Activated CD4-positive, alpha-beta memory T cell treated with anti-CD3 and anti-CD28 coated beads for 36 hours (primary cell): ENCODE measurements around the gene TMEM116. TPM values are rescaled to one million over a fixed set of nuclear protein-coding genes. Genes with fewer than 3 reads are reported as not detected.
"Not testable (repeated sequence)": the region's sequence is repeated elsewhere in the genome, so short reads cannot be mapped to it uniquely, and the experiment has no call there.

Source experiments
- CTCF ChIA-PET: fragments of 350-600 bp; sonication (Branson Sonifier 250); formaldehyde crosslinking; loops from one replicate; lab custom pipeline; 2021; ENCODE audit warnings: antibody characterized with exemption, inconsistent platforms; lab: Charles Lee
- POLR2A ChIA-PET: fragments of 350-600 bp; sonication (Branson Sonifier 250); formaldehyde crosslinking; loops from one replicate; lab custom pipeline; 2021; ENCODE audit warnings: antibody characterized with exemption; lab: Charles Lee
- DNase-seq: peaks from one replicate; pipeline ENCODE4 v3.0.0-alpha.2; 2020
- H3K27ac Mint-ChIP-seq: one replicate; pipeline ENCODE4 v1.8.0; 2021; ENCODE audit warnings: mixed read lengths
- H3K27me3 Mint-ChIP-seq: one replicate; pipeline ENCODE4 v1.8.0; 2021; ENCODE audit warnings: mixed read lengths
- H3K36me3 Mint-ChIP-seq: one replicate; pipeline ENCODE4 v1.8.0; 2021; ENCODE audit warnings: mixed read lengths
- H3K4me1 Mint-ChIP-seq: one replicate; pipeline ENCODE4 v1.8.0; 2021; ENCODE audit warnings: low read depth, mixed read lengths
- H3K4me3 Mint-ChIP-seq: one replicate; pipeline ENCODE4 v1.8.0; 2021; ENCODE audit warnings: mild to moderate bottlenecking, mixed read lengths
- H3K9me3 Mint-ChIP-seq: one replicate; pipeline ENCODE4 v1.8.0; 2021; ENCODE audit warnings: mixed read lengths
- intact Hi-C: fragments of 100-400 bp; cut with micrococcal nuclease; formaldehyde crosslinking; loops from one replicate; pipeline ENCODE4 v1.15.1; 2023
- total RNA-seq, 2 experiments: library from RNA; stranded (reverse); gene quantifications; one replicate each; pipeline ENCODE4 v1.2.3, GENCODE V29; 2021

TMEM116 gene
- total RNA-seq, 2 experiments from 2014 or later = 14.0 to 17.1 TPM

DNA sequence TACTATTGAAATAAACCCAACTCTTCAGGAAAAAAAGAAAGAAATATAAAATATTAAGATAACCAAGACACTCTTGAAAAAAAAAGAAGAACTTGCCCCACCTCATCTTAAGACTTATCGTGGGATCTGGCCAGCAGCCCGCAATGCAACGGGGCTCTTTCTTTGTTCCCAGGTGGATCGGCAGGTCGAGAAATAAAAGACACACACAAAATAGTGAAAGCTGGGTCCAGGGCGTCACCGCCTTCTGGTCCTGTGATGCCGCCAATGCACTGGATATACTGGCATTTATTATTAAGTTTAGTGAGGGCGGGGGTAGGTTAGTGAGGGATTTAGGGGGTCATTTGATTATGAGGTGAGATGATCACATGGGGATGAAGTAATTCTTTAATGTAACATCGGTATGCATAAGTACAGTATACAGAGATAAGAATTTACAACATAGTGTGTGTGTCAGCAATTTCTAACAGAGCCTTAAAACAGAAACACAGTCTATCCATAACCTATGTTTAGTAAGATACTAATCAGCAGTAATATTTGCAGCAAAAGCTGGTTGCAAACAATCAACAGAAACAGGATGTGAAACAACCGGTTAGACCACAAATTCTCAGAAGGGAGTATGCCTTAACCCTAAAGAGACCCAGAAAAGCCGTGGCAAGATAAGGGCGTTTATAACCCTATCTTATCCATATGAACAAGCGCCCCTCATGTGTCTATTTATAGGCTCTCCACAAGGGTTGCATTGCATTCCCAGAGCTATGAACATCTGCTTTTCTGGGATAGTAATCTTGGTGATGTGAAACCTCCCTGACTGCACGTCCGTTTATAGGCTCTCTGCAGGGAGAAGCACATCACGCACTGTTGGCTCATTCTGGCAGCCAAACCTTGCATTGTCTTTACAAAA lies 18.5 kb downstream of the TMEM116 start:
- peak overlapping the region; percentile 78 for H3K4me3 Mint-ChIP-seq
- POLR2A ChIA-PET = interaction anchor here (0.6 to 1.5 kb wide), 4 partner anchors 9 to 136 kb away, joined by 3 to 4 read pairs (median 4); no protein-coding TSS in a partner anchor
- H3K36me3 Mint-ChIP-seq, DNase-seq, H3K27me3 Mint-ChIP-seq, H3K9me3 Mint-ChIP-seq: not testable (repeated sequence)
- CTCF ChIA-PET = interaction anchor here (0.6 to 0.8 kb wide), 2 partner anchors 20 to 50 kb away, joined by 3 to 4 read pairs; no protein-coding TSS in a partner anchor
- peaks cover 71% of the 10 kb centered on the region for H3K4me1 Mint-ChIP-seq
- H3K27ac Mint-ChIP-seq = peak overlapping the region; percentile 30
- intact Hi-C loops = loop anchor here (1.0 to 5.0 kb wide), 2 partner anchors 20 to 47 kb away; no protein-coding TSS in a partner anchor

DNA sequence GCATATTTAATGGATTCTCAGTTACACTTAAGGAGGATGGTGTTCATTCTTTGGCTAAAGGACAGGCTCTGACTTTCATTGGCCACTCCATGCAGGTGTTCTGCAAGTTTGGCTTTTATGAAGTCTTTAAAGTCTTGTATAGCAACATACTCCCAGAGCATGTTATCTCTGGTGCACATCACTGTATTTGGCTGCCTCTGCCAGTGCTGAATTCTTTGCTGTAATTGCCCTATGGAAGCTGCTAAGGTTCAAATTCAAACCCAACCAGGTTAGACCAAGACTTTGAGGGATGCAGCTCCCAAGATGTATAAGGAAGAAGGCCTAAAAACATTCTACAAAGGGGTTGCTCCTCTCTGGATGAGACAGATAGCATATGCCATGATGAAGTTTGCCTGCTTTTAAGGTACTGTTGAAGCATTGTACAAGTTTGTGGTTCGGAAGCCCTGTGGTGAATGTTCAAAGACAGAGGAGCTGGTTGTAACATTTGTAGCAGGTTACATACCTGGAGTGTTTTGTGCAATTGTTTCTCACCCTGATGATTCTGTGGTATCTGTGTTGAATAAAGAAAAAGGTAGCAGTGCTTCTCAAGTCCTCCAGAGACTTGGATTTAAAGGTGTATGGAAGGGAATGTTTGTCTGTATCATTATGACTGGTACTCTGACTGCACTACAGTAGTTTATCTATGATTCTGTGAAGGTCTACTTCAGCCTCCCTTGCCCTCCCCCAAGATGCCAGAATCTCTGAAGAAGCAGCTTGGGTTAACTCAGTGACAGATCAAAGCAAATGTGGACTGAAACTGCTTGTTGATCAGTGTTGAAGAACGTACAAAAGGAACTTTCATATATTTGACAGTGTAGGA lies 19.4 kb downstream of the TMEM116 start:
- no peaks in the 10 kb centered on the region for H3K9me3 Mint-ChIP-seq
- DNase-seq = peak; percentile 44
- peaks cover 8% of the 10 kb centered on the region for H3K36me3 Mint-ChIP-seq
- CTCF ChIA-PET = interaction anchor here (0.6 to 1.3 kb wide), 3 partner anchors 18 to 27 kb away, joined by 3 read pairs; no protein-coding TSS in a partner anchor
- peak overlapping the region; percentile 40 for H3K27ac Mint-ChIP-seq
- H3K27me3 Mint-ChIP-seq = no peaks in the 10 kb centered on the region
- intact Hi-C loops = loop anchor here (1.0 to 5.0 kb wide), 3 partner anchors 8 to 46 kb away; no protein-coding TSS in a partner anchor
- POLR2A ChIA-PET = interaction anchor here (0.6 to 1.5 kb wide), 4 partner anchors 8 to 137 kb away, joined by 3 to 4 read pairs (median 4); no protein-coding TSS in a partner anchor
- peak overlapping the region; percentile 78 for H3K4me3 Mint-ChIP-seq
- peaks cover 72% of the 10 kb centered on the region for H3K4me1 Mint-ChIP-seq

DNA sequence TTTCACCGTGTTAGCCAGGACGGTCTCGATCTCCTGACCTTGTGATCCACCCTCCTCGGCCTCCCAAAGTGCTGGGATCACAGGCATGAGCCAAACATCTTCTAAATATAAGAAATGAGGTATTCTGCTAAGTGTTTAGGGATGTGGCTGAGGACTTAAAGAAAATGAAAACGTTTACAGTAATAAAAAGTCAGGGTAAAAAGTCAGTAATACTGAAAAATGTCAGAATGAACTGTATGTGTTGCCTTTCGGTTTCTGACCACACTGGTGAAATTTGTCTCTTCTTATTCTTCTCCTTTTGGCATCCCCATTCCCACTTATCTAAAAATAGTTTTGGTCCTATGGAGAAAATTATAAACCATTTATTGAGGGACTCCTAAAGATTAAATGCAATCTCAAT lies 20.5 kb downstream of the TMEM116 start:
- H3K4me3 Mint-ChIP-seq = no peak overlapping the region
- peaks cover 65% of the 10 kb centered on the region for H3K4me1 Mint-ChIP-seq
- H3K27me3 Mint-ChIP-seq = no peaks in the 10 kb centered on the region
- ChIA-PET POLR2A (interaction anchor here (0.7 to 1.1 kb wide), 4 partner anchors 9 to 191 kb away, joined by 3 to 5 read pairs (median 4); no protein-coding TSS in a partner anchor), CTCF (interaction anchor here (0.7 to 1.3 kb wide), 3 partner anchors 19 to 205 kb away, joined by 3 read pairs; no protein-coding TSS in a partner anchor)
- no peak for DNase-seq
- peaks cover 13% of the 10 kb centered on the region for H3K36me3 Mint-ChIP-seq
- no peaks in the 10 kb centered on the region for H3K9me3 Mint-ChIP-seq
- H3K27ac Mint-ChIP-seq = no peak overlapping the region
- intact Hi-C loops = loop anchor here (5.0 kb wide), 1 partner anchor 45 kb away; no protein-coding TSS in a partner anchor

DNA sequence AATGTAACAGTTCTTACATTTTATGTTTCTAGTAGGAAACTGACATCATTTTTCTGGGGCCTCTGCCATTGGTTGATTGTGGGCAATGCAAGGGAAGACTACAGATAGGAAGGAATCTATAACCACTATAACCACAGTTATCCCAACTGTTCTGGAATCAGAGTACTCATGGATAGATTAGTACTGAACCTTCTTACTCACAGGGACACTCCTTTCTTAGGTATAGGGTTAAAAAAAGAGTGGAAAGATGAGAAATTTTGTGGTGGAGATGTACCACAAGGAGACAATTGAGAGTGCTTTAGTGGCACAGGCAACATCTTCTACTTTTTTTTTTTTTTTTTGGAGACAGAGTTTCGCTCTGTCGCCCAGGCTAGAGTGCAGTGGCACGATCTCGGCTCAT lies 21.0 kb downstream of the TMEM116 start:
- peaks cover 61% of the 10 kb centered on the region for H3K4me1 Mint-ChIP-seq
- intact Hi-C loops = loop anchor here (5.0 kb wide), 1 partner anchor 45 kb away; no protein-coding TSS in a partner anchor
- H3K27ac Mint-ChIP-seq = no peak overlapping the region
- no peaks in the 10 kb centered on the region for H3K9me3 Mint-ChIP-seq
- ChIA-PET POLR2A (interaction anchor here (0.7 to 1.1 kb wide), 2 partner anchors 31 to 191 kb away, joined by 4 to 5 read pairs; no protein-coding TSS in a partner anchor), CTCF (interaction anchor here (0.7 to 1.3 kb wide), 4 partner anchors 21 to 206 kb away, joined by 3 to 4 read pairs (median 3); partner anchors contain the start of gene TMEM116)
- H3K36me3 Mint-ChIP-seq = peaks cover 13% of the 10 kb centered on the region
- H3K27me3 Mint-ChIP-seq = no peaks in the 10 kb centered on the region
- H3K4me3 Mint-ChIP-seq = no peak overlapping the region
- no peak for DNase-seq

DNA sequence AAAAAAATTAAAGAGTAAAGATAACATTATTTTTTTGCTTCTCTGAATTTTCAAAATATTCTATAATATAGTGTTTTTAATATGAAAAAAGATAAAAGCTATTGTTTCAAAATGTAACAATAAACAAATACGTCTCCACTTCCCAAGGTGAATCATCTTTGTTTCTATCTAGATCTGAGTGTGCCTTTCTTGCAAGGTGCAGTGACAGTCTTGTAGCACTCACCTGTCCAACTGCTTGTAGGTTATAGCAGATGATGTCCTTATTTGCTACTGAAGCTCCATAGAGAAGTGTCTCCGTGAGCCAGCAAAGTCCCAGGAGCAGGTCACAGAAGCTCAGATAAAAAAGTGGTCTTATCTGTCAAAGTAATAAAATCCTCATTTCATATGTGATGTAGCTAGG lies 21.4 kb downstream of the TMEM116 start:
- Mint-ChIP-seq H3K27ac (no peak overlapping the region), H3K36me3 (peaks cover 13% of the 10 kb centered on the region), H3K27me3 (no peaks in the 10 kb centered on the region), H3K4me3 (no peak overlapping the region), H3K4me1 (peaks cover 57% of the 10 kb centered on the region), H3K9me3 (no peaks in the 10 kb centered on the region)
- CTCF ChIA-PET = interaction anchor here (0.7 to 1.2 kb wide), 2 partner anchors 21 to 23 kb away, joined by 3 to 4 read pairs; partner anchors contain the start of gene TMEM116
- intact Hi-C loops = loop anchor here (5.0 kb wide), 1 partner anchor 44 kb away; no protein-coding TSS in a partner anchor
- no peak for DNase-seq
- POLR2A ChIA-PET = interaction anchor here (0.6 to 1.1 kb wide), 2 partner anchors 32 to 613 kb away, joined by 3 to 5 read pairs; no protein-coding TSS in a partner anchor

DNA sequence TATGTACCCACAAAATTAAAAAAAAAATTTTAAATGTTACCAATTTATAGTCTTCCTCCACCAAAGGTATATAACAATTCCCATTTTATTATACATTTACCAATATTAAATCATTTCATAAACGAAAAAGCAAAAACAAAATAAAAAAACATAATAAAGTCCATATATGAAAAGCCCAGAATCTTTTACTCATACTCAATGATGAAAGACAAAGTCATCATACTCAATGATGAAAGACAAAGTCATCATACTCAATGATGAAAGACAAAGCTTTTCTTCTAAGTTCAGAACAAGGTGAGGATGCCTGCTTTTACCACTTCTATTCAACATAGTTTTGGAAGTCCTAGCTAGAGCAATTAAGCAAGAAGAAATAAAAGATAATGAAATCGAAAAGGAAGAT lies 28.1 kb downstream of the TMEM116 start:
- Mint-ChIP-seq H3K36me3 (peaks cover 11% of the 10 kb centered on the region), H3K4me1 (peaks cover 16% of the 10 kb centered on the region), H3K9me3 (no peaks in the 10 kb centered on the region), H3K4me3 (no peak overlapping the region), H3K27me3 (no peaks in the 10 kb centered on the region), H3K27ac (no peak overlapping the region)
- DNase-seq = no peak
- ChIA-PET POLR2A (no interaction called here), CTCF (no interaction called here)
- intact Hi-C loops = no loop called here

DNA sequence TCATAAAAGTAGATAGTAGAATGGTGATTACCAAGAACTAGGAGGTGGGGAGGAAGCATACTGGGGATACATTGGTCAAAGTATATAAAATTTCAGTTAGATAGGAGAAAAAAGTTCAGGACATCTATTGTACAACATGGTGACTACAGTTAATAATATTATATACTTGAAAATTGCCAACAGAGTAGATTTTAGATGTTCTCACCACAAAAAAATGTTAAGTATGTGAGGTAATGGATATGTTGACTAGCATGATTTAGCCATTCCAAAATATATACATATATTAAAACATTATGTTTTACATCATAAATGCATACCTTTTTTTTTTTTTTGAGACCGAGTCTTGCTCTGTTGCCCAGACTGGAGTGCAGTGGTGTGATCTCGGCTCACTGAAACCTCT lies 31.0 kb downstream of the TMEM116 start:
- H3K27ac Mint-ChIP-seq = no peak overlapping the region
- H3K36me3 Mint-ChIP-seq = no peaks in the 10 kb centered on the region
- peaks cover 21% of the 10 kb centered on the region for H3K4me1 Mint-ChIP-seq
- no peaks in the 10 kb centered on the region for H3K27me3 Mint-ChIP-seq
- no peak for DNase-seq
- ChIA-PET CTCF (no interaction called here), POLR2A (no interaction called here)
- intact Hi-C loops = no loop called here
- H3K9me3 Mint-ChIP-seq = no peaks in the 10 kb centered on the region
- H3K4me3 Mint-ChIP-seq = no peak overlapping the region

DNA sequence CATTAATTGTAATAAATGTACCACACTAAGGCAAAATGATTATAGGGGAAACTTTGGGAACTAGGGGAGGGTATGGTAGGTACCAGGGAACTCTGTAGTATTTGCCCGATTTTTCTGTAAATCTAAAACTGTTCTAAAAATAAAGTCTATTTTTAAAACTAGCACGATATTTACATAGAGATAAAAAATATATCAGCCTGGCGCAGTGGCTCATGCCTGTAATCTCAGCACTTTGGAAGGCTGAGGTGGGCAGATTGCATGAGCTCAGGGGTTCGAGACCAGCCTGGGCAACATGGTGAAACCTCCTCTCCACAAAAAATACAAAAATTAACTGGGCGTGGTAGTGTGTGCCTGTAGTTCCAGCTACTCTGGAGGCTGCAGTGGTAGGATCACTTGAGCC lies 32.4 kb downstream of the TMEM116 start:
- no peaks in the 10 kb centered on the region for H3K36me3 Mint-ChIP-seq
- no peaks in the 10 kb centered on the region for H3K27me3 Mint-ChIP-seq
- no peak for DNase-seq
- POLR2A ChIA-PET = no interaction called here
- no peak overlapping the region for H3K4me3 Mint-ChIP-seq
- intact Hi-C loops = no loop called here
- H3K4me1 Mint-ChIP-seq = peaks cover 30% of the 10 kb centered on the region
- CTCF ChIA-PET = no interaction called here
- no peak overlapping the region for H3K27ac Mint-ChIP-seq
- no peaks in the 10 kb centered on the region for H3K9me3 Mint-ChIP-seq

DNA sequence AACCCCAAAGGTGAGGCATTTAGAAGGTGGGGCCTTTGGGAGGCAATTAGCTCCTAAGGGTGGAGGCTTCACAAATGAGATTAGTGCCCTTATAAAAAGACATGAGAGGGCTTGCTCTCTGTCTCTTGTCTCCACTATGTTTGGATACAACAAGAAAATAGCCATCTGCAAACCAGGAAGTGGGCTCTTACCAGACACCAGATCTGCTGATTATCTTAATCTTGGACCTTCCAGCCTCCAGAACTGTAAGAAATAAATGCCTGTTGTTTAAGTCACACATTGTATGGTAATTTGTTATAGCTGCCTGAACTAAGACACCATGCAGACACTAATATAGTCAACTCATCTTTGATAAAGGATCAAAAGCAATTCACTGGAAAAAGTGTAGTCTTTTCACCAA lies 34.4 kb downstream of the TMEM116 start:
- Mint-ChIP-seq H3K36me3 (no peaks in the 10 kb centered on the region), H3K4me1 (peaks cover 26% of the 10 kb centered on the region), H3K4me3 (no peak overlapping the region), H3K27me3 (no peaks in the 10 kb centered on the region), H3K27ac (no peak overlapping the region), H3K9me3 (no peaks in the 10 kb centered on the region)
- ChIA-PET CTCF (no interaction called here), POLR2A (no interaction called here)
- intact Hi-C loops = no loop called here
- DNase-seq = no peak

DNA sequence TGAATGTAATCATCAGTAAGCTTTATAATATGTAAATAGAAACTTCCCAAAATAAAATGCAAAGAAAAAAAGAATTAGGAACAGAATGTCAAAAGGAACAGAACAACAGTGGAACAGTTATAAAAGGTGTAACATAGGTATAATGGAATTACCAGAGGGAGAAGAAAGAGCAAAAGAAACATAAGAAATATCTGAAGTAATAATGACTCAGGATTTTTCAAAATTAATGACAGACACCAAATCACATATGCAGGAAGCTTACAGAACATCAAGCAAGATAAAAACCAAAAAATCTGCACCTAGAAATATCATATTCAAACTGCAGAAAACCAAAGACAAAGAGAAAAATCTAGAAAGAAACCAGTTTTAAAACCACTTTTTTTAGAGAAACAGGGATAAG lies 36.1 kb downstream of the TMEM116 start:
- Mint-ChIP-seq H3K27ac (no peak overlapping the region), H3K36me3 (peaks cover 3% of the 10 kb centered on the region), H3K4me3 (no peak overlapping the region), H3K27me3 (no peaks in the 10 kb centered on the region), H3K9me3 (no peaks in the 10 kb centered on the region), H3K4me1 (peaks cover 26% of the 10 kb centered on the region)
- POLR2A ChIA-PET = no interaction called here
- intact Hi-C loops = no loop called here
- no peak for DNase-seq
- CTCF ChIA-PET = no interaction called here

DNA sequence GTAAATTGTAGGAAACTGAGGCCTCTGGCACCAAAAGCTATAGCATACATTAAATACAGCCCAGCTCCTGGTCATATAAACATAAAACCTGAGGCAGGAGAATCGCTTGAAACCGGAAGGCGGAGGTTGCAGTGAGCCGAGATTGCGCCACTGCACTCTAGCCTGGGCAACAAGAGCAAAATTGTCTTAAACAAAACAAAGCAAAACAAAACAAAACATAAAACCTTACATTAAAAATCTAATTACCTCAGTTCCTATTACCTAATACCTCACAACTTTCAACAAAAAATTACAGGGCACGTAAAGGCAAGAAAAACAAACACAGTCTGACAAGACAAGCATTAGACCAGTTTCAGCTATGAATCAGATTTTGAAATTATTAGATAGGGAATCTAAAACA lies 36.7 kb downstream of the TMEM116 start:
- H3K4me1 Mint-ChIP-seq = peaks cover 26% of the 10 kb centered on the region
- DNase-seq = no peak
- no peak overlapping the region for H3K27ac Mint-ChIP-seq
- intact Hi-C loops = no loop called here
- H3K27me3 Mint-ChIP-seq = no peaks in the 10 kb centered on the region
- ChIA-PET POLR2A (no interaction called here), CTCF (interaction anchor here (0.5 to 1.1 kb wide), 2 partner anchors 37 to 1402 kb away, joined by 3 to 4 read pairs; partner anchors contain the start of genes ERP29 and TMEM116)
- no peaks in the 10 kb centered on the region for H3K9me3 Mint-ChIP-seq
- peaks cover 3% of the 10 kb centered on the region for H3K36me3 Mint-ChIP-seq
- no peak overlapping the region for H3K4me3 Mint-ChIP-seq
